ENCODE results near the gene MRPL45. TPM values are rescaled to one million over a fixed set of nuclear protein-coding genes. Genes with fewer than 3 reads are reported as not detected.
"Not testable (repeated sequence)": the region's sequence is repeated elsewhere in the genome, so short reads cannot be mapped to it uniquely, and the experiment has no call there.

MRPL45 gene
- 10 to 100 TPM; 30.8 to 56.1 (median 41.3) TPM for polyA plus RNA-seq
- long read RNA-seq, donor 1 = 0 reads
- long read RNA-seq, donor 2, transcript MRPL45-203 (8 exons, 1,705 nt) = major isoform, 6 of 6 reads
- long read RNA-seq, donor 2, partial matches to known transcripts = 0 of 6 reads
- long read RNA-seq, donor 2, other reads (novel, unspliced or antisense) = 0 of 6 reads
- long read RNA-seq, donor 3, transcript MRPL45-203 (8 exons, 1,705 nt) = major isoform, 8 of 17 reads
- long read RNA-seq, donor 3, partial matches to known transcripts = 9 of 17 reads
- long read RNA-seq, donor 3, other reads (novel, unspliced or antisense) = 0 of 17 reads
- long read RNA-seq, donor 4, partial matches to known transcripts = 0 of 1 reads
- long read RNA-seq, donor 4, other reads (novel, unspliced or antisense) = 0 of 1 reads
- long read RNA-seq, donor 5, partial matches to known transcripts = 0 of 3 reads
- long read RNA-seq, donor 5, other reads (novel, unspliced or antisense) = 0 of 3 reads
- long read RNA-seq, donor 6, transcript MRPL45-203 (8 exons, 1,705 nt) = major isoform, 12 of 24 reads
- long read RNA-seq, donor 6, partial matches to known transcripts = 11 of 24 reads
- long read RNA-seq, donor 6, other reads (novel, unspliced or antisense) = 0 of 24 reads
- long read RNA-seq, donor 7, transcript MRPL45-203 (8 exons, 1,705 nt) = major isoform, 34 of 43 reads
- long read RNA-seq, donor 7, partial matches to known transcripts = 9 of 43 reads
- long read RNA-seq, donor 7, other reads (novel, unspliced or antisense) = 0 of 43 reads
- long read RNA-seq, donor 8, partial matches to known transcripts = 0 of 3 reads
- long read RNA-seq, donor 8, other reads (novel, unspliced or antisense) = 0 of 3 reads
- long read RNA-seq, donor 9, partial matches to known transcripts = 0 of 3 reads
- long read RNA-seq, donor 9, other reads (novel, unspliced or antisense) = 0 of 3 reads
- long read RNA-seq, donor 10, transcript MRPL45-203 (8 exons, 1,705 nt) = major isoform, 20 of 26 reads
- long read RNA-seq, donor 10, partial matches to known transcripts = 6 of 26 reads
- long read RNA-seq, donor 10, other reads (novel, unspliced or antisense) = 0 of 26 reads

DNA sequence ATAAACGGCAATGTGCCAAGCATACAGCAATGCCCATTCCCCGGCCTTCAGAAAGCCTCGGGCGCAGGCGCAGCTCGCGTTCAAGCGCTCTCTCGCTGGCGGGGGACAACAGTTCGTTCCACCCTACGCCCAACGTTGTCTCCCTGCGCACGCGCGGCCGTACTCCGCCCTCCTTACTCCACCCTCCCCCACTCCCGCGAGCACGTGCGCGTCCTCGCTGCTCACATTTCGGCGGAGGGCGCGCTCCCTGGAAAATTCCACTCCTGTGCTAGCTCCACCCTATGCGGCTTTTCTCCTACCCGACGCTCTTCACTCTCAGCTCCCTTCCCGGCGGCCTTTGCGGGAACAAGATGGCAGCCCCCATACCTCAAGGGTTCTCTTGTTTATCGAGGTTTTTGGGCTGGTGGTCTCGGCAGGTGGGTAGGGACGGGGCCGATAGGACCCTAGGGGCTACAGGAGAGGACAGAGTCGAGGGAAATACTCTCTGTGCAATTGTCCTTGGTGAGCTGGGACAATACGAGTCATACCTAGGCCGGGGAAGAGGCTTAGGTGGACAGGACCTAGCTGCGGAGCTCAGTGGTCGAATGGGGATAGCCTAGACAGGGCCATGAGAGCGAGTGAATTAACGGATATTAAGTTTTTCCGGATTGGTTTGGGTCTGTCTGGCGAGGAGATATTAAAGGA is at the start of gene MRPL45:
MRPL45 (plus strand) TSS at position 335 of the 684 bp plus-strand sequence; CDS start at position 351, 16 bp downstream.
- DNase-seq = peak; percentile 97 to 98
- not testable (repeated sequence) for FAIRE-seq; H3K4me1 ChIP-seq (ENCODE audit: control insufficient read depth in 3 of 3, insufficient read depth in 2 of 3, low read depth in 1 of 3, low read length in 2 of 3); H3K9me3 ChIP-seq (ENCODE audit: control insufficient read depth in 2 of 2, insufficient read depth in 1 of 2, low read depth in 1 of 2, low read length in 1 of 2); H3K27me3 ChIP-seq (ENCODE audit: control insufficient read depth in 3 of 3, insufficient read depth in 3 of 3, low read length in 3 of 3); H3K36me3 ChIP-seq (ENCODE audit: control insufficient read depth in 3 of 3, insufficient read depth in 2 of 3, low read depth in 1 of 3, low read length in 3 of 3)
- H3K4me3 ChIP-seq (ENCODE audit: low read depth in 1 of 3, low read length in 3 of 3) = peak within 1 kb of the TSS; percentile 41 to 59 (median 54)
- peak within 1 kb of the TSS; percentile 55 to 85 (median 57) for H3K27ac ChIP-seq (ENCODE audit: low read depth in 1 of 3, low read length in 2 of 3)
- WGBS, 3 donors = 0 to 1% (median 1%) methylated on average over 45 to 48 of the region's 48 CpGs

DNA sequence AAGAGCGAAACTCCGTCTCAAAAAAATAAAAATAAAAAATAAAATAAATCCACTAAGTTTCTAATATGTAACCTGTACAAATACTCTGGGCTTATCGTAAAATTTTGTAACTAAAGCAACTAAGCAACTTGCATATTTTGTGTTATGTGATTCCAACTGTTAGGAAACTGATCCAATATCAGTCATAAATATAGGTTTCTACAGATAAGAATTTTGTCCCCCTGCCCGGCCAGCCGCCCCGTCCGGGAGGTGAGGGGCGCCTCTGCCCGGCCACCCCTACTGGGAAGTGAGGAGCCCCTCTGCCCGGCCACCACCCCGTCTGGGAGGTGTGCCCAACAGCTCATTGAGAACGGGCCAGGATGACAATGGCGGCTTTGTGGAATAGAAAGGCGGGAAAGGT is 43.8 kb upstream of the MRPL45 start:
- not testable (repeated sequence) for H3K4me3 ChIP-seq (ENCODE audit: low read depth in 1 of 3, low read length in 3 of 3); FAIRE-seq; H3K9me3 ChIP-seq (ENCODE audit: control insufficient read depth in 2 of 2, insufficient read depth in 1 of 2, low read depth in 1 of 2, low read length in 1 of 2); H3K27ac ChIP-seq (ENCODE audit: low read depth in 1 of 3, low read length in 2 of 3); H3K36me3 ChIP-seq (ENCODE audit: control insufficient read depth in 3 of 3, insufficient read depth in 2 of 3, low read depth in 1 of 3, low read length in 3 of 3); H3K4me1 ChIP-seq (ENCODE audit: control insufficient read depth in 3 of 3, insufficient read depth in 2 of 3, low read depth in 1 of 3, low read length in 2 of 3); DNase-seq; H3K27me3 ChIP-seq (ENCODE audit: control insufficient read depth in 3 of 3, insufficient read depth in 3 of 3, low read length in 3 of 3)
- WGBS, 3 donors = 95 to 99% (median 97%) methylated on average over 9 of the region's 14 CpGs

DNA sequence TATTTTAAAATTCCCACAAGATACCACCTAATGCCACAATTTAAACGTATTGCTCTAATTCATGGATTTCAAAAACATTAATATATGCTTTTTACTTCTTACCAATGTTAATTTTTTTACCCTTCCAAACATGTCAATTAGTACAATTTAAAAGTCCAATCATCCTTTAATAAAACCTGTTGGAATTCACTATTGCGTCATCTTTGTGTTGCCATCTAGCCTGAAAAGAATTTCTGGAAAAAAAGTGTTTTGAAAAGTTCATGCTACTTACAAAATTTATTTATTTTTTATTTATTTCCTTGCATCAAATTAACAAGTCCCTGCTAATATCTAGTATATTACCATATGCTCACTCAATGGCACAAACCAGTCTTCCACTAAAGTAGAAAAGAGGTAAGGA is 42.6 kb upstream of the MRPL45 start:
- not testable (repeated sequence) for DNase-seq; H3K27ac ChIP-seq (ENCODE audit: low read depth in 1 of 3, low read length in 2 of 3); H3K27me3 ChIP-seq (ENCODE audit: control insufficient read depth in 3 of 3, insufficient read depth in 3 of 3, low read length in 3 of 3); H3K4me1 ChIP-seq (ENCODE audit: control insufficient read depth in 3 of 3, insufficient read depth in 2 of 3, low read depth in 1 of 3, low read length in 2 of 3); H3K36me3 ChIP-seq (ENCODE audit: control insufficient read depth in 3 of 3, insufficient read depth in 2 of 3, low read depth in 1 of 3, low read length in 3 of 3); H3K9me3 ChIP-seq (ENCODE audit: control insufficient read depth in 2 of 2, insufficient read depth in 1 of 2, low read depth in 1 of 2, low read length in 1 of 2); FAIRE-seq; H3K4me3 ChIP-seq (ENCODE audit: low read depth in 1 of 3, low read length in 3 of 3)
- WGBS, 3 donors = 40 to 71% (median 61%) methylated on average over 2 of the region's 2 CpGs

DNA sequence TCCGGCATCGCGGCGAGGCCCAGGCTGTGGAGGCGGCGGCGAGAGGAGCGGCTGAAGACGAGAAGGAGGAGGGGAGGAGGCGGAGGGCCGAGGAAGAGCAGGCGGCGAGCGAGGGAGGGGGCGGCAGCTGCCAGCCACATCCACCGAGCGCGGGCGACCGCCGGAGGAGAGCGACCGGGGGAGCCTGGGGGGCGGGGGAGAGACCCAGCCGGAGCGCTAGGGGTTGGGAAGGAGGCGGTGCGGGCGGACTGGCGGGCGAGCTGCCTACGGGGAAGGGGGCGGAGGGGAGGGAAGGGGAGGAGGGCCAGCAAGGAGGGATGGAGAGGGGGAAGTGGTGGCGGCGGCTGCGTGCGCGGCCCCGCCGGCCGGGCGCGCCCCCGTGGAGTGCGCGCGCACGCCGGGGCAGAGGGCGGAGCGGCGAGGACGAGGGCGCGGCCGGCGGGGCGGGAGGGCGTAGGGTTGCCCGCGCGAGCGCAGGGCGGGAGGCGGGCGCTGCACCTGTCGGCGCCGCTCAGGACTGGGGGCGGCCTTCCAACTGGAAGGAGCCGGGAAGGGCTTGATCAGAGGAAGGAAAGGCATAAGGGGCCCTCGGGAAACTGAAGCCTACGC is 39.9 kb upstream of the MRPL45 start:
- H3K36me3 ChIP-seq (ENCODE audit: control insufficient read depth in 3 of 3, insufficient read depth in 2 of 3, low read depth in 1 of 3, low read length in 3 of 3); H3K4me1 ChIP-seq (ENCODE audit: control insufficient read depth in 3 of 3, insufficient read depth in 2 of 3, low read depth in 1 of 3, low read length in 2 of 3); FAIRE-seq; H3K9me3 ChIP-seq (ENCODE audit: control insufficient read depth in 2 of 2, insufficient read depth in 1 of 2, low read depth in 1 of 2, low read length in 1 of 2); H3K27me3 ChIP-seq (ENCODE audit: control insufficient read depth in 3 of 3, insufficient read depth in 3 of 3, low read length in 3 of 3): not testable (repeated sequence)
- WGBS, 3 donors = 0 to 1% (median 0%) methylated on average over 16 to 47 of the region's 73 CpGs
- peak overlapping the region in 2 of 3 donors; percentile 35 to 54 for H3K4me3 ChIP-seq (ENCODE audit: low read depth in 1 of 3, low read length in 3 of 3)
- DNase-seq = peak; percentile 78 to 89
- peak overlapping the region; percentile 60 to 75 (median 65) for H3K27ac ChIP-seq (ENCODE audit: low read depth in 1 of 3, low read length in 2 of 3)

DNA sequence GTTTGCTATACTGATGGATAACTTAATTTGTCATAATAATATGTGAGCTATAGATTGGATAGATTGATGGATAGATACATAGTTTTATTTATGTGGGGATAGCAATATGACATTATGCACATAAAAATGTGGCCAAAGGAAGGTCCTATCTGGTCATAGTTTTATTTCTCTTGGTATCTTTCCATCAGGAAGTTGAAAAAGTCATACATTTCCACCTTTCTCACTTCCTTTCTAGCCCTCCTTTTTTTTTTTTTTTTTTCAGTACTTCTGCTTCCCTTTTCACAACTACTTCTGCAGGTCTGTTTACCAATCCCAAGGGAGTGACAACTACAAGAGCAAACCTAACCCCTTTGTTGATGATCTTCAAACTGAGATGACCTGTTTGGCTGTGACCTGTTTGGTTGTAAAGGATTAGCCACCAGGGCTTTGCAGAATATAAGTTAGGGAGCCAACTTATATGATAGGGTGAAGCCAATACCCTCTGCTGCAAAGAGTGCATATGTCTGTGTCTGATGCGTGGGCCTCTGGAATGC is 30.9 kb upstream of the MRPL45 start:
- not testable (repeated sequence) for FAIRE-seq; H3K27ac ChIP-seq (ENCODE audit: low read depth in 1 of 3, low read length in 2 of 3); H3K27me3 ChIP-seq (ENCODE audit: control insufficient read depth in 3 of 3, insufficient read depth in 3 of 3, low read length in 3 of 3); H3K9me3 ChIP-seq (ENCODE audit: control insufficient read depth in 2 of 2, insufficient read depth in 1 of 2, low read depth in 1 of 2, low read length in 1 of 2); H3K4me1 ChIP-seq (ENCODE audit: control insufficient read depth in 3 of 3, insufficient read depth in 2 of 3, low read depth in 1 of 3, low read length in 2 of 3); DNase-seq; H3K4me3 ChIP-seq (ENCODE audit: low read depth in 1 of 3, low read length in 3 of 3); H3K36me3 ChIP-seq (ENCODE audit: control insufficient read depth in 3 of 3, insufficient read depth in 2 of 3, low read depth in 1 of 3, low read length in 3 of 3)
- WGBS, 3 donors = 91 to 100% (median 92%) methylated on average over 1 of the region's 1 CpG

DNA sequence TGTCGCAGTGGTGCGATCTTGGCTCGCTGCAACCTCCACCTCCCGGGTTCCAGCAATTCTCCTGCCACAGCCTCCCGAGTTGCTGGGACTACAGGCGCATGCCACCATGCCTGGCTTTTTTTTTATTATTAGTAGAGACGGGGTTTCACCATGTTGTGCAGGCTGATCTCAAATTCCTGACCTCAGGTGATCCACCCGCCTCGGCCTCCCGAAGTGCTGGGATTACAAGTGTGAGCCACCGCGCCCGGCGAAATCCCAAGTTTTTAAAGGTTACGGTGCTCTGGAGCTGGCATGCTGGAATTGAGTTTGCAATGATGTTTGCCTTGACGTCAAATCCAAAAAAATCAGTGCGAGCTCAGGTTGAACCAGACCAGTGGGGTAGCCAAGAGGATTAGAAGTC is 30.4 kb upstream of the MRPL45 start:
- not testable (repeated sequence) for H3K9me3 ChIP-seq (ENCODE audit: control insufficient read depth in 2 of 2, insufficient read depth in 1 of 2, low read depth in 1 of 2, low read length in 1 of 2); H3K27me3 ChIP-seq (ENCODE audit: control insufficient read depth in 3 of 3, insufficient read depth in 3 of 3, low read length in 3 of 3); H3K36me3 ChIP-seq (ENCODE audit: control insufficient read depth in 3 of 3, insufficient read depth in 2 of 3, low read depth in 1 of 3, low read length in 3 of 3); H3K4me3 ChIP-seq (ENCODE audit: low read depth in 1 of 3, low read length in 3 of 3); DNase-seq; FAIRE-seq; H3K4me1 ChIP-seq (ENCODE audit: control insufficient read depth in 3 of 3, insufficient read depth in 2 of 3, low read depth in 1 of 3, low read length in 2 of 3); H3K27ac ChIP-seq (ENCODE audit: low read depth in 1 of 3, low read length in 2 of 3)
- WGBS, 3 donors = 96 to 97% (median 97%) methylated on average over 15 to 17 of the region's 17 CpGs

DNA sequence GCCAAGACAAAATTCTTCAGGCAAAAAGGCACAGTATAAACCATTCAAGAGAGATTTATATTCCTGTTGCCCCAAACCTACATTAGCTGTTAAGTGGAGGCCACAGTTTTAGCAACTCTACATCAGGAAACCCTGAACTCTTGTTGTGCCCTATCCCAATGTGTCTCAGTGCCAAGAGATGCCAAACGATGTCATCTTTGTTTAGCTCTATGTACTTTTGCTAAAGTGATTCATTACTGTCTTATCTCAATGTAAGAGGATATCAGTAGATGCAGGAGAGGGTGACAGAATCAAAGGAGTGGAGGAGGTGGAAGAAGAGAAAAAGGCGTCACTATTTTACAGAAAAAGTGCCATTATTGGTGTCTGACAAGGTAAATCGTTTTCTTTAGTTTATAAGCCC is 28.8 kb upstream of the MRPL45 start:
- WGBS, 3 donors = 46 to 77% (median 56%) methylated on average over 2 to 3 of the region's 3 CpGs
- not testable (repeated sequence) for FAIRE-seq

More for the DNA sequence above, 28.8 kb upstream of the MRPL45 start:
- not testable (repeated sequence) for H3K4me3 ChIP-seq (ENCODE audit: low read depth in 1 of 3, low read length in 3 of 3); H3K9me3 ChIP-seq (ENCODE audit: control insufficient read depth in 2 of 2, insufficient read depth in 1 of 2, low read depth in 1 of 2, low read length in 1 of 2); H3K4me1 ChIP-seq (ENCODE audit: control insufficient read depth in 3 of 3, insufficient read depth in 2 of 3, low read depth in 1 of 3, low read length in 2 of 3); H3K36me3 ChIP-seq (ENCODE audit: control insufficient read depth in 3 of 3, insufficient read depth in 2 of 3, low read depth in 1 of 3, low read length in 3 of 3); H3K27ac ChIP-seq (ENCODE audit: low read depth in 1 of 3, low read length in 2 of 3); DNase-seq; H3K27me3 ChIP-seq (ENCODE audit: control insufficient read depth in 3 of 3, insufficient read depth in 3 of 3, low read length in 3 of 3)

Measured in small intestine (tissue), 16 donors.